Measurements from ENCODE around the gene NUMB.

Gene NUMB

GRCh38 chr14:73478684-73479083, 20.3 kb upstream of the NUMB start:
- TF ChIP-seq SIN3A (IDR thresholded peaks at IDR 0.05; ENCODE audit: borderline replicate concordance, insufficient read depth, low read length) (no peak), FOXP2 (optimal IDR thresholded peaks at IDR 0.05; ENCODE audit: borderline replicate concordance, extremely low read depth, extremely low read length, insufficient read depth) (no peak), REST (IDR thresholded peaks at IDR 0.05; ENCODE audit: insufficient read depth in 1 of 2, low read depth in 2 of 2, low read length in 2 of 2) (no peak), TAF1 (IDR thresholded peaks at IDR 0.05; ENCODE audit: borderline replicate concordance, insufficient read depth, low read length) (no peak), POLR2AphosphoS5 (IDR thresholded peaks at IDR 0.05; ENCODE audit: low read depth, low read length) (no peak)

GRCh38 chr14:73477618-73478266, 19.4 kb upstream of the NUMB start:
- no peak for TF ChIP-seq TAF1 (IDR thresholded peaks at IDR 0.05; ENCODE audit: borderline replicate concordance, insufficient read depth, low read length)

- no peak for TF ChIP-seq SIN3A (IDR thresholded peaks at IDR 0.05; ENCODE audit: borderline replicate concordance, insufficient read depth, low read length)
- no peak for TF ChIP-seq TAF1 (IDR thresholded peaks at IDR 0.05; ENCODE audit: borderline replicate concordance, insufficient read depth, low read length)
- TF ChIP-seq REST (IDR thresholded peaks at IDR 0.05; ENCODE audit: insufficient read depth in 1 of 2, low read depth in 2 of 2, low read length in 2 of 2): no peak
Observed at GRCh38 chr14:73476451-73476931, 18.1 kb upstream of the NUMB start.

GRCh38 chr14:73474952-73475351, 16.6 kb upstream of the NUMB start:
- TF ChIP-seq TAF1 (IDR thresholded peaks at IDR 0.05; ENCODE audit: borderline replicate concordance, insufficient read depth, low read length) (no peak), REST (IDR thresholded peaks at IDR 0.05; ENCODE audit: insufficient read depth in 1 of 2, low read depth in 2 of 2, low read length in 2 of 2) (no peak), POLR2AphosphoS5 (IDR thresholded peaks at IDR 0.05; ENCODE audit: low read depth, low read length) (no peak), SIN3A (IDR thresholded peaks at IDR 0.05; ENCODE audit: borderline replicate concordance, insufficient read depth, low read length) (no peak), FOXP2 (optimal IDR thresholded peaks at IDR 0.05; ENCODE audit: borderline replicate concordance, extremely low read depth, extremely low read length, insufficient read depth) (no peak)

GRCh38 chr14:73472185-73473114, 14.1 kb upstream of the NUMB start:
- TF ChIP-seq POLR2AphosphoS5 (IDR thresholded peaks at IDR 0.05; ENCODE audit: low read depth, low read length) (no peak), SIN3A (IDR thresholded peaks at IDR 0.05; ENCODE audit: borderline replicate concordance, insufficient read depth, low read length) (no peak), TAF1 (IDR thresholded peaks at IDR 0.05; ENCODE audit: borderline replicate concordance, insufficient read depth, low read length) (no peak), FOXP2 (optimal IDR thresholded peaks at IDR 0.05; ENCODE audit: borderline replicate concordance, extremely low read depth, extremely low read length, insufficient read depth) (no peak), REST (IDR thresholded peaks at IDR 0.05; ENCODE audit: insufficient read depth in 1 of 2, low read depth in 2 of 2, low read length in 2 of 2) (no peak)

Data from PFSK-1 (cell line).